Psoas muscle (tissue), 8 donors: Measurements from ENCODE around the gene MYRIP. TPM values are rescaled to one million over a fixed set of nuclear protein-coding genes. Genes with fewer than 3 reads are reported as not detected.

ENCODE experiments used
- ATAC-seq, 4 donors: fragments of 200-7000 bp; cut with Tn5 transposase; one replicate each; pipeline ENCODE4 v1.9.1; 2020; ENCODE audit warnings: moderate library complexity in 3 of 4, mild to moderate bottlenecking in 2 of 4
- DNase-seq, 2 donors: peaks; one replicate each; pipeline ENCODE4 v3.0.0-alpha.2; 2020
- H3K27ac ChIP-seq: fragments of 200-600 bp; one replicate; pipeline ENCODE4 v1.8.0; 2022
- H3K27me3 ChIP-seq, 3 donors: fragments of 200-600 bp in 1 of 3; one replicate each; pipeline versions ENCODE4 v1.6.1 to v1.8.0; 2013 to 2022; ENCODE audit warnings: low read length in 2 of 3, mild to moderate bottlenecking in 2 of 3, moderate library complexity in 1 of 3; ENCODE audit not compliant: insufficient read depth in 3 of 3
- H3K36me3 ChIP-seq, 2 donors: fragments of 200-600 bp in 1 of 2; one replicate each; pipeline versions ENCODE4 v1.6.1 to v1.8.0; 2013 to 2022; ENCODE audit warnings: low read depth in 1 of 2, mild to moderate bottlenecking in 1 of 2, moderate library complexity in 1 of 2; ENCODE audit not compliant: insufficient read depth in 1 of 2
- H3K4me1 ChIP-seq: fragments of 200-600 bp; one replicate; pipeline ENCODE4 v1.8.0; 2022
- H3K4me3 ChIP-seq: fragments of 200-600 bp; one replicate; pipeline ENCODE4 v1.8.0; 2022; ENCODE audit warnings: mild to moderate bottlenecking
- H3K9me3 ChIP-seq: fragments of 200-600 bp; one replicate; pipeline ENCODE4 v1.8.0; 2022
- WGBS, 3 donors: extraction: QIAGEN DNeasy Blood & Tissue Kit; methylation state at CpG; one replicate each; pipeline versions ENCODE4 v1.1.6 to v1.1.7; 2013; 5-methylcytosine and 5-hydroxymethylcytosine counted together
- intact Hi-C, 2 donors: fragments of 100-400 bp; cut with DNase I; formaldehyde crosslinking; loops; one replicate each; pipeline versions ENCODE4 v1.11.0 to v1.14.2; 2022
- polyA plus RNA-seq, 3 donors: library from polyadenylated mRNA; stranded (reverse); fragments of 200-250 nt; gene quantifications; one replicate each; pipeline ENCODE4 v1.2.3, GENCODE V29; 2013
- total RNA-seq, 4 donors: library from RNA; stranded (reverse); fragmentation: NEBNext Ultra II Directional in 2 of 4; extraction: Animal tissue kit (Norgen Biotek cat#: 25700) in 2 of 4; gene quantifications; one replicate each; pipeline versions ENCODE4 v1.2.1 to v1.2.4, GENCODE V29; 2021 to 2023
- TF ChIP-seq, protein P1 (sequence below): fragments of 200-600 bp; IDR thresholded peaks from one replicate; pipeline ENCODE4 v1.8.0; 2022; ENCODE audit warnings: antibody characterized with exemption
- donor health status: healthy with polysubstance abuse.
- donor health status: DM: no; HTN: no; CAD: no; lungs with moderate emphysema.
- donor health status: Bipolar disorder and iron deficiency.
- donor health status: healthy.
- donor health status: DM: yes; HTN: yes; CAD: no.
- donor health status: DM: no; HTN: no; CAD: no.
- donor health status: DM: no; HTN: no; CAD: no.
- donor health status: DM: yes; HTN: yes; CAD: no.

Gene MYRIP
- total and polyA plus RNA-seq, 7 donors = 0.35 to 2.8 (median 1.1) TPM

DNA sequence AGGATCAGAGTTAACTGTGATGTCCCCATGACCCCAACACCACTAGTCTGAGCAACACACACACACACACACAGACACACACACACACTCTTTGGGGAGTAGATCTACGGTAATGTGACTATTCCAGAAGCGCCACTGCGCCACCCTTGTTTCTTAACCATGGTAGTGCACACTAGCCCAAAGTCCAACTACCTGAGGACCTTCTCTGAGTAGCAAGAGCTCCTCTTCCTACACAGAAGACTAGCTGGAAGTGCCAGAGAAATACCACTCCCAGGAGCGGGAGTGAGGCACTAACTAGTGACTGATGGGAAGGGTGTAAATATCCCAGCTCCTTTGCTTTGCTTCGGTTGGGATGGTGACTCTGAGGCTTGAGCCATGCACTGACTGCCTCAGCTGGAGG is 404.1 kb downstream of the MYRIP start:
- 69 to 75% (median 70%) methylated on average over 5 of the region's 5 CpGs for WGBS, 3 donors
- Histone ChIP-seq H3K4me1 (no peaks in the 10 kb centered on the region), H3K4me3 (no peak overlapping the region), H3K36me3 (no peaks in the 10 kb centered on the region), H3K27ac (no peak overlapping the region), H3K9me3 (no peaks in the 10 kb centered on the region), H3K27me3 (no peaks in the 10 kb centered on the region)
- ATAC-seq = no peak
- DNase-seq = no peak
- TF ChIP-seq, protein P1, sequence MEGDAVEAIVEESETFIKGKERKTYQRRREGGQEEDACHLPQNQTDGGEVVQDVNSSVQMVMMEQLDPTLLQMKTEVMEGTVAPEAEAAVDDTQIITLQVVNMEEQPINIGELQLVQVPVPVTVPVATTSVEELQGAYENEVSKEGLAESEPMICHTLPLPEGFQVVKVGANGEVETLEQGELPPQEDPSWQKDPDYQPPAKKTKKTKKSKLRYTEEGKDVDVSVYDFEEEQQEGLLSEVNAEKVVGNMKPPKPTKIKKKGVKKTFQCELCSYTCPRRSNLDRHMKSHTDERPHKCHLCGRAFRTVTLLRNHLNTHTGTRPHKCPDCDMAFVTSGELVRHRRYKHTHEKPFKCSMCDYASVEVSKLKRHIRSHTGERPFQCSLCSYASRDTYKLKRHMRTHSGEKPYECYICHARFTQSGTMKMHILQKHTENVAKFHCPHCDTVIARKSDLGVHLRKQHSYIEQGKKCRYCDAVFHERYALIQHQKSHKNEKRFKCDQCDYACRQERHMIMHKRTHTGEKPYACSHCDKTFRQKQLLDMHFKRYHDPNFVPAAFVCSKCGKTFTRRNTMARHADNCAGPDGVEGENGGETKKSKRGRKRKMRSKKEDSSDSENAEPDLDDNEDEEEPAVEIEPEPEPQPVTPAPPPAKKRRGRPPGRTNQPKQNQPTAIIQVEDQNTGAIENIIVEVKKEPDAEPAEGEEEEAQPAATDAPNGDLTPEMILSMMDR = no peak
- intact Hi-C loops = no loop called here

DNA sequence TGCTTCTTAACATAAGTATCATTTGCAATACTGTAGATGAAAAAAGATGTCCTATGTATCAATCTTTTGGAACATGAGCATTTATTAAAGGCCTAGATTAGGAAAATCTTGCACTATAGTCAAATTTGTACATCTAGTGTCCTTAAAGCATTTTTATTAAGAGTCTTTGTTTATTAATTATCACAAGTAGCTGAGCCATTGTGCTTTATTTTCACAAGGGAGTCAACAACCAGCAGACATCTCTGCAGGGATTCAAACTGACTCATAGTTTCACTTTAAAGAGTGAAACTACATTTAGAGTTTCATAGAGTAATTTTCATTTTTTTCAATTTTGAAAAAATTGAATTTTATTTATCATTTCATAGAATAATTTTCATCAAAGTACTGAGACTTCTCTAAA is 405.6 kb downstream of the MYRIP start:
- Histone ChIP-seq H3K4me3 (no peak overlapping the region), H3K36me3 (no peaks in the 10 kb centered on the region), H3K4me1 (no peaks in the 10 kb centered on the region), H3K9me3 (no peaks in the 10 kb centered on the region), H3K27me3 (no peaks in the 10 kb centered on the region), H3K27ac (no peak overlapping the region)
- ATAC-seq = no peak
- intact Hi-C loops = no loop called here
- TF ChIP-seq, protein P1 = no peak
- DNase-seq = no peak

DNA sequence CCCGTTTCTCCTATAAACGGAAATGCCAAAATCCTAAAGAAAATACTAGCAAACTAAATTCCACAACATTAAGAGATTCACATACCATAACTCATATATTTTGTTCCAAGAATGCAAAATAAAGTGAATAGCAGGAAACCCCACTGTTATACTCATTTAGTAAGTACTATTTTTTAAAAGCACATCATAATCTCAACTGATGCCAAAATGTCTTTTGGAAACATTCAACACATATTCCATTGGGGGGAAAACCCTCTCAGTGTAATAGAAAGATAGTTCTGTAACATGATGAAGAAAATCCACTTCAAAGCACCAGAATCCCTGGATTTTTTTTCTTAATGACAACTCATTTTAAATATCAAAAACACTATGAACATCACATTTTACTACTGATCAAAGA is 407.1 kb downstream of the MYRIP start:
- DNase-seq (no peak), ATAC-seq (no peak)
- Histone ChIP-seq H3K27me3 (no peaks in the 10 kb centered on the region), H3K4me1 (no peaks in the 10 kb centered on the region), H3K9me3 (no peaks in the 10 kb centered on the region), H3K4me3 (no peak overlapping the region), H3K36me3 (no peaks in the 10 kb centered on the region), H3K27ac (no peak overlapping the region)
- WGBS, 3 donors = 78 to 82% (median 81%) methylated on average over 2 of the region's 2 CpGs
- intact Hi-C loops = no loop called here
- TF ChIP-seq, protein P1 = no peak

DNA sequence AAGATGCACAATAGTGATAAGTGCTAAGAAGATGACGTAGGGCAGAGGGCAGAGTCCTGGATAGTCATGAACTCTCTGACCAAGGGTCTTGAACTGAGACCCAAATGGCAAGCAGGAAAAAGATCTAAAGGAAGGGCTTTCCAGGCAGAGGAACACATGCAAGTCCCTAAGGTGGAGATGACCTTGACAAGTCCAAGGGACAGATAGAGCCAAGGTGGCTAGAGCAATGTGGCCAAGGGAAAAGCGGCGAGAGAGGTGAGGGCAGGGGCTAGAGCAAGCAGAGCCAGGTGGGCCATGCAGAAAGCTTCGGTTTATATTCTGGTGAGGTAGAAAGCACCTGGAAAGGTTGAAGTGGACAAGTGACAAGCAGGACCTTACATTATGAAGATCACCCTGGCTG is 414.4 kb downstream of the MYRIP start:
- Histone ChIP-seq H3K27ac (no peak overlapping the region), H3K9me3 (no peaks in the 10 kb centered on the region), H3K27me3 (no peaks in the 10 kb centered on the region), H3K4me3 (no peak overlapping the region), H3K36me3 (no peaks in the 10 kb centered on the region), H3K4me1 (no peaks in the 10 kb centered on the region)
- TF ChIP-seq, protein P1 = no peak
- intact Hi-C loops = no loop called here
- no peak for ATAC-seq
- no peak for DNase-seq
- 94 to 97% (median 96%) methylated on average over 4 of the region's 4 CpGs for WGBS, 3 donors

DNA sequence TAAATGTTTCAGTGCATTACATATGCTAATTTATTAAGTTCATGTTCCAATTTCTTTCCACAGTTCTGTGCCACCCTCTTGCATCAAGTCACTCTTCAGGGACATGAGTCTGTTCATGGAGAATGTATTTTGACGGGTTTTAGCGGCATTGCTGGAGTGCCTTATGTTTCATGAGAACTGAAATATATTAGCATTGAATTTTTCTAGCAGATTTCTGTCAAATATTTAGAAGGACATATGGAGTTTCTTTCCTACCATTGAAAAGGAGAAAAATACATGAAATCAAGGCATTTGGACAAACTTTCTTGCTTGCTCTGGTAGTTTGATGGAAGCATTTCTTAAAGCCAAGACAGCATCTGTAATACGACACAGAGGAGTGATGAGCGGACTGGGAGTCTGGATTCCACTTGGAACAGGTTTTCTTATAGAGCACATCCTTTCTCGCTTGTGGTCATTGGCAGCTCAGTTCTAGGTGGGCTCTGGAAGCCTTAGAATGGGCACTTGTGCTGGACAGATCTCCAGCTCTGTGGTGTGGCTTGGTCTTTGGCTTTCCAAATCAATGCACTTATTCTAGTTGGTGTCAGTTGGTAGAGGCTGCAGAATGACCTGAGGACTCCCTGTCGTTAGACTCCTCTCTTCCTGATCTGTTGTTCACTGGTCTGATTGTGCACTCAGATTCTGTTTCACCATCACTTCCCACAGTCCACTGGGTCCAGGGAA is 415.5 kb downstream of the MYRIP start:
- Histone ChIP-seq H3K36me3 (no peaks in the 10 kb centered on the region), H3K4me1 (no peaks in the 10 kb centered on the region), H3K27ac (no peak overlapping the region), H3K27me3 (no peaks in the 10 kb centered on the region), H3K9me3 (no peaks in the 10 kb centered on the region), H3K4me3 (no peak overlapping the region)
- 86 to 94% (median 88%) methylated on average over 6 of the region's 6 CpGs for WGBS, 3 donors
- ATAC-seq (no peak), DNase-seq (no peak)
- intact Hi-C loops = no loop called here
- TF ChIP-seq, protein P1 = no peak
